GM18502 (cell line): Measurements from ENCODE around the gene F11R.
"Not testable (repeated sequence)": the region's sequence is repeated elsewhere in the genome, so short reads cannot be mapped to it uniquely, and the experiment has no call there.

Source experiments
- ATAC-seq: cut with Tn5 transposase; IDR thresholded peaks from one replicate; pipeline ENCODE4 v1.9.1; 2021; ENCODE audit warnings: mild to moderate bottlenecking; ENCODE audit not compliant: unreplicated experiment, poor library complexity

Gene F11R

GRCh38 chr1:160979286-160979685 lies 41.7 kb downstream of the F11R start:
- ATAC-seq = no peak

DNA sequence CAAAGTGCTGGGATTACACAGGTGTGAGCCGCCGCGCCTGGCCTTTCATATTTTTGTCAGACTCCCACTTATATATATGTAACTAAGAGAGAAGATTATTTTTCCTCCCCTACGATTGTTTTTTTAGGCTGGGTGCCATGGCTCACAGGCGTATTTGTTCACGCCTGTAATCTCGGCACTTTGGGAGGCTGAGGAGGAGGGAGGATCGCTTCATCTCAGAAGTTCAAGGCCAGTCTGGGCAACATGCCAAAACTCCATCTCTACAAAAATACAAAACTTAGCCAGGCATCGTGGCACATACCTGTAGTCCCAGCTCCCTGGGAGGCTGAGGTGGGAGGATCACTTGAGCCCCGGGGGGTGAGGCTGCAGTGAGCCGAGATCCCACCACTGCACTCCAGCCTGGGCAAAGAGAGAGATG lies 42.4 kb downstream of the F11R start:
- no peak for ATAC-seq

DNA sequence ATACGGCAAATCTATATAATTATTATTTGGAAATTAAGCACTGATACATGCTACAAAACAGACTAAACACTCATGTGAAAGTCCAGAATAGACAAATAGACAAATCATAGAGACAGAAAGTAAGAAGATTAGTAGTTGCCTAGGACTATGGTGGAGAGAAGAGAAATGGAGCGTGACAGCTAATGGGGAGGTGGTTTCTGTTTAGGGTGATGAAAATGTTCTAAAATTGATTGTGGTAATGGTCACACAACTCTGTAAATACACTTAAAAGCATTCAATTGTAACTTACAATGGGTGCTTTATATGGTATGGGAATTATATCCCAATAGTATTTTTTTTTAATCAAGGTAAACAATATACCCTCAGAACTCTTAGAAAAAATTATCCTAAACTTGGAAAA lies 45.9 kb downstream of the F11R start:
- ATAC-seq = no peak

DNA sequence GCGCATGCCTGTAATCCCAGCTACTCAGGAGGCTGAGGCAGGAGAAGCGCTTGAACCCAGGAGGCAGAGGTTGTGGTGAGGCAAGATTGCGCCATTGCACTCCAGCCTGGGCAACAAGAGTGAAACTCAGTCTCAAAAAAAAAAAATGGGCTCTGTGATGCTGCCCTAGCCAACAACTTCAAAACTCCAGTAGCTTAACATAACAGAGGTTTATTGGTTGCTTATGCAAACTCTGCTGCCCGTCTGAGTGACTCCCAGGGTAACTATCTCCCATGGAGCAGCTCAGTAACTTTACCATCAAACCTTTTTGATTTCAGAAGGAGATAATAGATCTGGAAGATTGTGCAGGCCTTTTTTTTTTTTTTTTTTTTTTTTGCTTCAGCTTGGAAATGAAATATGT lies 47.5 kb downstream of the F11R start:
- no peak for ATAC-seq

GRCh38 chr1:160972939-160973338 lies 48.0 kb downstream of the F11R start:
- ATAC-seq = no peak

DNA sequence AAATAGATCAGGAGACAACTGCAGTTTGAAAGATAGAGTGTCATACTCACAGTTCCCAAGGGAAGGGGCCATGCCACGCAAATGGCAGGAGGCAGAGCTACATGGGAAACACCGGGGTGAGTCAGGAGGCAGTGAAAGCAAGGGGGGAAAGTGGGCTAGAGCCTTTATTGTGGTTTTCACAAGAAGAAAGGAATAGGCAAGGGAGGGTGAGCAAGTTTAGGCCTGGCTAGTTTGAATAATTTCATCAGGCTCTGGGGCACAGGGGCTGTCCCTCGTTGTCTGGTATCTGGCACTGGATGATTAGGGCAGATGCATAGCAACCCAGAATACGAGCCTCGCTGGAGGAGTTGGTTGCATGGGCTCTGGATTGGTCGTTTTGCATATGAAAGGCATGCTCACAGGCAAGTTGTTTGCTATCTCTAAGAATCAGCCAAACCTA lies 49.3 kb downstream of the F11R start:
- ATAC-seq = no peak

DNA sequence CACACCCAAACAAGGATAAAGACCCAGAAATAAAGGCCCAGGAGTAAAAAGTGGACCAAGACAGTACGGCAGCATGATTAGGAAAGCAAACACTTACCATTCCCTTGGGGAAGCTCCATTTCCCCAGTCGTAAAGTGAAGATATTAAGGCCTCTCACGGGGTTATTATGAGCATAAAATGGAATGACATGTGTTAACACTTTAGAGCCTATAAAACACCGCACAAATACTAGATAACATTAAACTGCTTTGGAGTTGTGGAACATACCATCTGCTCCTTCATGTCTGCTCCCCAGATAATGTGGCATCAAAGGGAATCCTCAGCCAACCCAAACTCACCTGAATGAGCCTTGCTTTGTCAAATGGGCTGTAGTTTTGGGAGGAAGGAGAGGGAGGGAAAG lies 57.4 kb downstream of the F11R start:
- no peak for ATAC-seq

DNA sequence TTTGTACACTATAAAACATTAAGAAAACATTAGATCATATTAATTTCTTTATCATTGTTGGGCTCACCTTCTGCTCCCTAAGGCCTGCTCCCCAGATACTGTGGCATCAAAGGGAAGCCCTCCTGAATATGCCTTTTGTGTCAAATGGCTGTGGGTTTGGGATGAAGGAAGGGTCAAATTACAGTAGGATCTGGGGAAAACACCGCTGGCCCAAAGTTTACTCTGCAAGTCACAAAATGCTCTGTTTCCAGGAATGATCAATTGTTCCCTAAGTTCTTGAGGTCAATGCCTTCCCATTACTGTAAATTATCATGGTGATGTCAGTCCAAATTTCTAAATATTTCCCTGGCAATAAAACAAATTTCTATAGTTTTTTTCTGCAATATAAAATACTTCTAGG lies 59.5 kb downstream of the F11R start:
- no peak for ATAC-seq

DNA sequence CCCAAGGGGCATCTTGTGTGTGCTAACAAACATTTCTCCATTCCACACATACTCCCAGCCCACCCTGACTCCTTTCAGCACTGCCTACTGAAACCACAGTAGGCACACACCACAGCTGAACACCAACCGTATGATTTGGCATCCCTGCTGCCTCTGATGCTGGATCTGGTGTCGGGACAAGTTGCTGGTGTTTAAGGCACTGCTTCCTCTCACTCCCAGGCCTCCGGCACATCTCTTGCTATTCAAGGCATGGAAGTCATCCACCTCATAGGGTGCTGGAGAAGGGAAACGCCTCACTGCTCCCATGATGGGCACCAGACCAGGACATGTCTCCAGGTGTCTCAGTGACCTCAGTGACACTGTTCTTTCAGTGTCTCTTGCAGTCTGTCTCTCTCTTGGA lies 64.0 kb downstream of the F11R start:
- no peak for ATAC-seq

DNA sequence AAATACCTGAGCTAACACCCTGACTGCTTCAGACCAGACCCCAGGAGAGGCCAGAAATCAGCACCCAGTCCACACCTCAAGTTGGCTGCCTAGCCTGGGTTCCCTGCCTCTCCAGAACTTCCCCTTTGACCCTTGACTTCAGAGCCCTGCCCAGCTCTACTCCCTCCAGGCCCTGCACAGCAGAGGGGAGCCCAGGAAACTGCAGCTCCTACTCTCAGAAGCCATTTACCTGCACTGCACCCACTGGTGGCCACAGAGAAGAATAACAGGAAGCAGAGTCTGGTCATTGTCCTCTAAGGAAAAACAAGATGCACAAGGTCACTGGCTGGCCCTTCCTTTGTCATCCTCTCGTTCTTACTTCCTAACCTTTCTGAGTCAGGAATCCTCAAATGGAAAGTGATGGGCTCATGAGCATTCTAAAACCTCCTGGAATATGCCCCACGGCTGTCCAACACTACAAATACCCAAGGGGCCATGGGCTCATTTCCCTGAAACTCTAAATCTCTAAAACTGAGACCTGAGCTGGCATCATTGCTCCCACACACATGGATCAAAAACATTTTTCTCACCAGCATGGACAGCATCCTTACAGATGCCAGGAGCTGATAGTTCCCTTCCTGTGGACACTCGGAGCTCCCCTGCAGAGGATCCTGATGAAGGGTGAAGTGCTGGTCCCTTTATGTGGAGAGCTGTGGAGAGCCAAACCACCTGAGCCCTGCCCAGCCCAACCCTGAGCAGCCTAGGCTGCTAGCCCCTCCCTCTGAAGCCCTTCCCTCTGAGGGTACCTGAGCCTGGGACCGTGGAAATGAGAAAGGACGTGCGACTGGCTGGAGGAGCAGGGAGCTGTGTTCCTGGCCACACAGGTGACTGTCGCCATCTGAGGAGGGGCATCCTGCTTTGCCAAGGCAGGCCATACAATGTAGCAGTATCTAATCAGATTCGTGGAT lies 66.5 kb downstream of the F11R start, which contains the start of gene ITLN2:
ITLN2 (minus strand) TSS at position 652 of the 947 bp plus-strand sequence; CDS start at position 584, 68 bp downstream.
- no peak for ATAC-seq

DNA sequence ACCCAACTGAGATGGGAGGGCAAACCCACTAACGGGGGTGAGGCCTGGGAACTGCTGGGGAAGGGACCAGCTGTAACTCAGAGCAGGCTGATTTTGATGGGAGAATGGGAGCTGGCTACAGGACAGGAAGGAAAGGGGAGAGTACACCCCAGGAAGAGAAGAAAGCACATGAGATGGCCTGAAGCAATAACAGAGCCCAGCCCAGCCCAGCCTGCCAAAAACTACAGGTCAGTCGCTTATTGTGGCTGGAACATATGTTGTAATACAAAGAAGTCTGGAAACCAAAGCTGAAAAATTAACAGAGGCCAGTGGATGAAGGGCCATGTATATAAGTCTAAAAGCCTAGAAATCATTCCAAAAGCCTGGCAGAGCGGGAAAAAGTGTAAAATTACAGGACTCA lies 67.9 kb downstream of the F11R start:
- no peak for ATAC-seq

GRCh38 chr1:160952129-160952510 lies 68.8 kb downstream of the F11R start:
- ATAC-seq = no peak

GRCh38 chr1:160951443-160952128 lies 69.4 kb downstream of the F11R start:
- no peak for ATAC-seq

DNA sequence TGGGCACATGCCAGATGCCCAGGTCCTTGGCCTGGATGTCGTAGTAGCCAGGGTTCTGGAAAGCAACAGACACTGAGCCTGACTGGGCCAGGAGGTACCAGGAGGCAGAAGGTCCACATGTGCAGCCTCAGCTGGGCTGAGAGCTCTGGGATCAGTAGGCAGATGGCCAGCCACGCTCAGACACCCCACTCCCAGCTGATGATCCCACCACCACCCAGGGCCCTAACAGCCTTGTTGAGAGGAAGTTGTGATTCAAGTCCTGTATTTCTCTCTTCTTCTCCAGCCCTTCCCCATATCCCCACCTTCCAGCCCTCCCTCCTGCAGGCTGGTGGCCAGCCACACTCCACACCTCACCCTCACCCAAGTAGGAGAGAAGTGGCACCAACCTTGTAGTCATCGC lies 70.3 kb downstream of the F11R start:
- no peak for ATAC-seq

- ATAC-seq = no peak
Measured at GRCh38 chr1:160949881-160950280, 71.1 kb downstream of the F11R start.

DNA sequence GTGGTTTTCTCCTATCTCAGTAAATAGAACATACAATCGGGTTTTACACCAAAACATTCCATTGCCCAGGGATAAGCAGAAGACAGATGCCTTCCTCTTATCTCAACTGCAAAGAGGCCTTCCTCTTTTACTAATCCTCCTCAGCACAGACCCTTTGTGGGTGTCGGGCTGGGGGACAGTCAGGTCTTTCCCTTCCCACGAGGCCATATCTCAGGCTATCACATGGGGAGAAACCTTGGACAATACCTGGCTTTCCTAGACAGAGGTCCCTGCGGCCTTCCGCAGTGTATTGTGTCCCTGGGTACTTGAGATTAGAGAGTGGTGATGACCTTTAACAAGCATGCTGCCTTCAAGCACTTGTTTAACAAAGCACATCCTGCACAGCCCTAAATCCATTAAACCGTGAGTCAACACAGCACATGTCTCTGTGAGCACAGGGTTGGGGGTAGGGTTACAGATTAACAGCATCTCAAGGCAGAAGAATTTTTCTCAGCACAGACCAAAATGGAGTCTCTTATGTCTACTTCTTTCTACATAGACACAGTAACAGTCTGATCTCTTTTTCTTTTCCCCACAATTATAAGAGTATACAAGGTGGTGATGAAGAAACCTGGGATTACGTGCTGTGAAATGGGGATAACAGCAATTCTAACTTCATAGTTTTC lies 71.6 kb downstream of the F11R start:
- ATAC-seq = not testable (repeated sequence)

DNA sequence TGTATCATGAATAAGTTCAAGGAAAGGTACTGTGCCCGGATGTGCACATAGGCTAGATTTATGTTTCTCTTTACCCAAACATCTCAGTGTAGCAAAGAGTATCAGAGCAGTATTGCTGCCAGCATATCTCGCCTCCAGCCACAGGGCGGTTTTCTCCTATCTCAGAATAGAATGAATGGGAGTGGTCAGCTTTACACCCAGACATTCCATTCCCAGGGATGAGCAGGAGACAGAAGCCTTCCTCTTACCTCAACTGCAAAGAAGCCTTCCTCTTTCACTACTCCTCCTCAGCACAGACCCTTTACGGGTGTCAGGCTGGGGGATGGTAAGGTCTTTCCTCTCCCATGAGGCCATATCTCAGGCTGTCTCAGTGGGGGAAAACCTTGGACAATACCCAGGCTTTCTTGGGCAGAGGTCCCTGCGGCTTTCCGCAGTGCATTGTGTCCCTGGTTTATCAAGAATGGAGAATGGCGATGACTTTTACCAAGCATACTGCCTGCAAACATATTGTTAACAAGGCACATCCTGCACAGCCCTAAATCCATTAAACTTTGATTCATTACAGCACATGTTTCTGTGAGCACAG lies 73.7 kb downstream of the F11R start:
- not testable (repeated sequence) for ATAC-seq

- not testable (repeated sequence) for ATAC-seq
Measured at GRCh38 chr1:160945881-160946280, 75.1 kb downstream of the F11R start.
